K562 (cell line): ENCODE results near the gene MACROD2. TPM values are rescaled to one million over a fixed set of nuclear protein-coding genes. Genes with fewer than 3 reads are reported as not detected.

ENCODE experiments used
- ATAC-seq: fragments of 200-7000 bp; cut with Tn5 transposase; 3 replicates; pipeline ENCODE4 v1.9.1; 2020; ENCODE audit warnings: moderate library complexity
- BruUV-seq: library from RNA; stranded (reverse); fragments of 400-500 nt; replicated peaks from 2 replicates; lab custom pipeline; 2021; lab: Mats Ljungman, UMichigan
- CTCF ChIA-PET: fragments of 300-600 bp; formaldehyde crosslinking; extraction: SDS; loops from one replicate; lab custom pipeline; 2021; ENCODE audit warnings: low intra/inter-chr PET ratio; lab: Yijun Ruan, JAX
- POLR2A ChIA-PET: fragments of 300-600, 350-650 bp; sonication (Branson Sonifier 250); formaldehyde crosslinking; extraction: SDS; loops from one replicate; lab custom pipeline; 2021; ENCODE audit warnings: antibody characterized with exemption, inconsistent platforms; lab: Yijun Ruan, JAX
- DNase-seq, 4 experiments: peaks; one replicate each; pipeline versions ENCODE4 v3.0.0 to v3.0.0-alpha.2; 2011 to 2018; ENCODE audit warnings: low spot score in 3 of 4, mixed read lengths in 3 of 4; ENCODE audit errors: extremely low read depth in 1 of 4
- FAIRE-seq: peaks from 2 replicates; lab custom pipeline; 2011; peaks lifted over from hg19 to GRCh38; lab: Jason Lieb, UNC
- H2AFZ ChIP-seq: 2 replicates; pipeline ENCODE4 v1.6.0; 2011; ENCODE audit warnings: low read depth, low read length, control low read depth, inconsistent platforms
- H3K27ac ChIP-seq: fragments of 200-600 bp; 3 replicates; pipeline ENCODE4 v1.8.0; 2011; ENCODE audit warnings: low read depth, mild to moderate bottlenecking, control low read depth, inconsistent platforms, low read length, moderate library complexity, mixed read lengths; ENCODE audit errors: extremely low read depth
- H3K27me3 ChIP-seq, 2 experiments: fragments of 300-600 bp in 1 of 2; 2 replicates in 1 of 2; 3 replicates in 1 of 2; pipeline versions ENCODE4 v1.6.0 to v1.8.0; 2011; ENCODE audit warnings: inconsistent platforms in 2 of 2, low read length in 2 of 2, mild to moderate bottlenecking in 1 of 2, mixed read lengths in 1 of 2, moderate library complexity in 1 of 2; ENCODE audit not compliant: control insufficient read depth in 2 of 2, insufficient read depth in 2 of 2
- H3K36me3 ChIP-seq: fragments of 300-600 bp; 3 replicates; pipeline ENCODE4 v1.8.0; 2011; ENCODE audit warnings: mild to moderate bottlenecking, low read length, inconsistent platforms; ENCODE audit not compliant: control insufficient read depth, insufficient read depth
- H3K4me1 ChIP-seq, 2 experiments: fragments of 200-600 bp in 1 of 2; replicated peaks in 1 of 2; 2 replicates in 1 of 2; 3 replicates in 1 of 2; pipeline versions ENCODE4 v1.5.1 to v1.8.0; 2011; ENCODE audit warnings: inconsistent platforms in 2 of 2, low read length in 2 of 2, mild to moderate bottlenecking in 1 of 2, mixed read lengths in 1 of 2, moderate library complexity in 1 of 2; ENCODE audit not compliant: control insufficient read depth in 2 of 2, insufficient read depth in 2 of 2
- H3K4me2 ChIP-seq: 2 replicates; pipeline ENCODE4 v1.6.1; 2011; ENCODE audit warnings: low read length, control low read depth, inconsistent platforms, mixed read lengths; ENCODE audit not compliant: insufficient read depth
- H3K4me3 ChIP-seq: fragments of 200-600 bp; sonication (generic), shearing (Covaris generic); 2 replicates; pipeline ENCODE4 v1.5.1; 2016; ENCODE audit warnings: control low read depth, inconsistent platforms
- H3K79me2 ChIP-seq: fragments of 200-600 bp; 3 replicates; pipeline ENCODE4 v1.8.0; 2011; ENCODE audit warnings: low read length, inconsistent platforms; ENCODE audit not compliant: control insufficient read depth, insufficient read depth
- H3K9ac ChIP-seq, 2 experiments: 2 replicates each; pipeline versions ENCODE4 v1.6.0 to v1.6.1; 2011; ENCODE audit warnings: low read depth in 2 of 2, low read length in 2 of 2, control low read depth in 1 of 2, inconsistent platforms in 1 of 2, mild to moderate bottlenecking in 1 of 2, mixed read lengths in 1 of 2; ENCODE audit not compliant: insufficient read depth in 1 of 2
- H3K9me1 ChIP-seq: one replicate; pipeline ENCODE4 v1.6.0; 2011; ENCODE audit warnings: inconsistent platforms, mild to moderate bottlenecking, low read length, moderate library complexity; ENCODE audit not compliant: control insufficient read depth, insufficient read depth
- H3K9me3 ChIP-seq: replicated peaks from 2 replicates; pipeline ENCODE4 v1.5.1; 2011; ENCODE audit warnings: low read depth, low read length, inconsistent platforms; ENCODE audit not compliant: control insufficient read depth, insufficient read depth
- H4K20me1 ChIP-seq: replicated peaks from 2 replicates; pipeline ENCODE4 v1.6.1; 2011; ENCODE audit warnings: low read length, inconsistent platforms, mixed read lengths; ENCODE audit not compliant: control insufficient read depth, insufficient read depth
- ARID4B ChIP-seq: sonication (generic); formaldehyde crosslinking; IDR thresholded peaks from 2 replicates; pipeline ENCODE4 v1.8.0; 2022; ENCODE audit warnings: mild to moderate bottlenecking, missing genetic modification reagents
- BCOR ChIP-seq: fragments of 450-650 bp; IDR thresholded peaks from 2 replicates; pipeline ENCODE4 v1.6.1; 2016
- BRF1 ChIP-seq: IDR thresholded peaks from 3 replicates; pipeline ENCODE4 v1.6.1; 2011; ENCODE audit warnings: borderline replicate concordance, mild to moderate bottlenecking; ENCODE audit not compliant: insufficient read length; ENCODE audit errors: extremely low read depth
- EHMT2 ChIP-seq: fragments of 450-650 bp; IDR thresholded peaks from 2 replicates; pipeline ENCODE4 v1.6.1; 2018; ENCODE audit warnings: antibody characterized with exemption
- KDM4B ChIP-seq, 2 experiments: fragments of 450-650 bp in 1 of 2; sonication (generic) in 1 of 2; IDR thresholded peaks; 2 replicates each; pipeline ENCODE4 v1.6.1; 2016 to 2017; ENCODE audit warnings: borderline replicate concordance in 2 of 2, antibody characterized with exemption in 1 of 2, low read depth in 1 of 2, mild to moderate bottlenecking in 1 of 2
- LARP7 ChIP-seq: fragments of 450-650 bp; IDR thresholded peaks from 2 replicates; pipeline ENCODE4 v1.6.1; 2016
- NFXL1 ChIP-seq: fragments of 450-650 bp; formaldehyde crosslinking; IDR thresholded peaks from 2 replicates; pipeline ENCODE4 v1.4.0; 2021; ENCODE audit warnings: mild to moderate bottlenecking
- NR3C1 ChIP-seq: sonication (generic); formaldehyde crosslinking; IDR thresholded peaks from 2 replicates; pipeline ENCODE4 v1.8.1; 2022; ENCODE audit warnings: missing genetic modification reagents
- PHF21A ChIP-seq: fragments of 450-650 bp; IDR thresholded peaks from 2 replicates; pipeline ENCODE4 v1.6.1; 2017; ENCODE audit warnings: low read depth, borderline replicate concordance
- POLR2AphosphoS5 ChIP-seq: IDR thresholded peaks from 2 replicates; pipeline ENCODE4 v1.6.1; 2011; ENCODE audit warnings: mild to moderate bottlenecking, low read depth, low read length, moderate library complexity; ENCODE audit not compliant: control insufficient read depth, insufficient read depth
- UBTF ChIP-seq, 2 experiments: IDR thresholded peaks; 2 replicates each; pipeline ENCODE4 v1.6.1; 2012; ENCODE audit warnings: improper control_type of control experiment in 2 of 2, low read depth in 2 of 2, low read length in 2 of 2, borderline replicate concordance in 1 of 2
- ZNF143 ChIP-seq: sonication (generic); formaldehyde crosslinking; IDR thresholded peaks from 2 replicates; pipeline ENCODE4 v1.9.0; 2022; ENCODE audit warnings: mild to moderate bottlenecking, missing genetic modification reagents
- ZNF239 ChIP-seq: fragments of 250-450 bp; sonication (Bioruptor Pico); IDR thresholded peaks from 2 replicates; pipeline ENCODE4 v1.4.0; 2020; ENCODE audit warnings: mild to moderate bottlenecking
- ZNF280B ChIP-seq: fragments of 250-450 bp; sonication (Bioruptor Pico); IDR thresholded peaks from 2 replicates; pipeline ENCODE4 v1.5.1; 2021; ENCODE audit warnings: mild to moderate bottlenecking
- ZNF354B ChIP-seq: fragments of 250-450 bp; sonication (Bioruptor Pico); IDR thresholded peaks from 2 replicates; pipeline ENCODE4 v1.4.0; 2020
- ZNF444 ChIP-seq: fragments of 250-450 bp; sonication (Bioruptor Pico); IDR thresholded peaks from 2 replicates; pipeline ENCODE4 v1.4.0; 2020; ENCODE audit warnings: mild to moderate bottlenecking, moderate library complexity
- ZNF644 ChIP-seq: fragments of 200-800 bp; sonication (Bioruptor generic); IDR thresholded peaks from 2 replicates; pipeline ENCODE4 v1.6.1; 2016; ENCODE audit warnings: low read depth, missing genetic modification characterization, missing compliant biosample characterization
- WGBS: fragments of 100-300 bp; shearing (Covaris generic); methylation state at CpG from one replicate; pipeline ENCODE4 v1.1.6; 2016; ENCODE audit warnings: low coverage, mixed read lengths; ENCODE audit not compliant: insufficient coverage; ENCODE audit errors: missing lambda C conversion rate; 5-methylcytosine and 5-hydroxymethylcytosine counted together
- in situ Hi-C: fragments of 300-500 bp; cut with MboI; formaldehyde crosslinking; loops from 4 replicates; pipeline ENCODE4 v1.15.0; 2018; ENCODE audit warnings: inconsistent platforms, mixed read lengths
- intact Hi-C: fragments of 100-400 bp; cut with micrococcal nuclease; formaldehyde crosslinking; loops from 2 replicates; pipeline ENCODE4 v1.14.2; 2022
- polyA plus RNA-seq, 8 experiments: library from polyadenylated mRNA; depleted of rRNA in 4 of 8; stranded (reverse) in 5 of 8; unstranded in 3 of 8; fragments of >200 nt; fragmentation: Nextera tagmentation in 2 of 8; fragmentation: Illumina TruSeq in 1 of 8; extraction: Ambion mirVana in 2 of 8; extraction: Trizol in 1 of 8; gene quantifications; 2 replicates each; pipeline versions ENCODE4 v1.2.1 to v1.2.3, GENCODE V29; 2011 to 2014; ENCODE audit warnings: inconsistent platforms in 1 of 8, missing spikeins in 1 of 8
- total RNA-seq, 7 experiments: library from RNA; depleted of rRNA in 6 of 7; stranded (reverse); fragments of >200 nt in 6 of 7; fragmentation: Illumina TruSeq in 2 of 7; extraction: Trizol in 2 of 7; gene quantifications; 2 replicates each; pipeline versions ENCODE4 v1.2.1 to v1.2.3, GENCODE V29; 2011 to 2021; ENCODE audit warnings: low replicate concordance in 1 of 7

MACROD2 gene
- total and polyA plus RNA-seq, 9 of the 15 experiments (the other 6 are each of a cell fraction or from before 2014, with no cell fraction given) = not detected

GRCh38 chr20:14210146-14210545 lies 214.8 kb downstream of the MACROD2 start:
- intact Hi-C loops = no loop called here
- ATAC-seq (no peak), DNase-seq (no peak)
- ChIA-PET CTCF (no interaction called here), POLR2A (no interaction called here)
- no TSS peak for BruUV-seq
- H3K36me3 ChIP-seq = no peaks in the 10 kb centered on the region
- no peaks in the 10 kb centered on the region for H3K9me3 ChIP-seq
- H3K79me2 ChIP-seq = no peaks in the 10 kb centered on the region
- no peak overlapping the region for H3K9ac ChIP-seq
- no peak overlapping the region for H3K27ac ChIP-seq
- TF ChIP-seq UBTF (IDR thresholded peaks at IDR 0.05; ENCODE audit: borderline replicate concordance in 1 of 2, low read depth in 2 of 2, low read length in 2 of 2) = no peak
- no peak for TF ChIP-seq ZNF444
- no peak for TF ChIP-seq ZNF280B
- TF ChIP-seq BCOR = no peak
- no peak for TF ChIP-seq ZNF239 (CRISPR knock-in tag)
- TF ChIP-seq POLR2AphosphoS5 = no peak
- no peak for TF ChIP-seq ZNF143 (CRISPR knock-in tag)
- TF ChIP-seq PHF21A = no peak
- no peak for TF ChIP-seq NFXL1
- no peak for TF ChIP-seq KDM4B (IDR thresholded peaks at IDR 0.05; ENCODE audit: borderline replicate concordance in 2 of 2, low read depth in 1 of 2)
- TF ChIP-seq EHMT2 = no peak
- TF ChIP-seq ZNF644 (tag) = no peak
- no peak for TF ChIP-seq LARP7
- TF ChIP-seq NR3C1 (CRISPR knock-in tag) = no peak
- no peak for TF ChIP-seq ZNF354B (CRISPR knock-in tag)
- no peak for TF ChIP-seq BRF1
- no peak for TF ChIP-seq ARID4B (CRISPR knock-in tag)
- TF ChIP-seq, all 486 proteins: peak for 0
- 0% methylated on average over 1 of the region's 1 CpG for WGBS
- Histone ChIP-seq H3K4me1 (no peaks in the 10 kb centered on the region), H3K4me2 (no peak overlapping the region), H3K27me3 (no peaks in the 10 kb centered on the region), H4K20me1 (no peaks in the 10 kb centered on the region), H3K9me1 (no peaks in the 10 kb centered on the region), H2AFZ (no peak overlapping the region), H3K4me3 (no peak overlapping the region)
- FAIRE-seq = no peak
- in situ Hi-C loops = no loop called here
